ENCODE results near the gene PCGF1. TPM values are rescaled to one million over a fixed set of nuclear protein-coding genes. Genes with fewer than 3 reads are reported as not detected.

PCGF1 gene
- total and polyA plus RNA-seq, 2 of the 13 experiments (the other 11 are each of a cell fraction or from before 2014, with no cell fraction given): 20.4 to 22.6 TPM

DNA sequence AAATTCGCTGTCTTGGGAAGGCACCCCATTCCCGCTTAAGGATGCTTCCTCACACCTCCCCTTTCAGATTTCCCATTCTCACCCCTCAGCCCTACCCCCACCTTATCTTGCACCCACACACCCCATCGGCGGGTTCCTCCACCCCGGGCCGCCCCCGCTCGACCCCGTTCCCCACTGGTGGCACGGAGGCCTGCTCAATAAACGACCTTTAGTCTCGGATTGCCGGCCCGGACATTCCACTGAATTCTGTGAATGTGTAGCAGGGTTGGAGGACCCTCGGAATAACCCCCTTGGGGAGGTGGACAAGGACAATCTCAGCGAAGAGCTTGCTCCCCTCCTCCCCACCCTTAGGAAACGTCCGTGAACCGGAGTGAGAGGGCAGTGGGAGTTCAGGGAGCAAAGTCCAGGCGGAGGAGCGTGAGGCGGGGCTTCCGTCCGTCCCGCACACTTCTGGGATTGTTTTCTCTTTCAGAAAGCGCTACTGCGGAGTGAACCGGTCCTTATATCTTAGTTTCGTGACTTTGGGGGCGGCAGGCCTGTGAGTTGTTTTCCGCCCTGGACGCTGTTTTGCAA lies 5.3 kb downstream of the PCGF1 start (continued):
- TF ChIP-seq, protein P1, sequence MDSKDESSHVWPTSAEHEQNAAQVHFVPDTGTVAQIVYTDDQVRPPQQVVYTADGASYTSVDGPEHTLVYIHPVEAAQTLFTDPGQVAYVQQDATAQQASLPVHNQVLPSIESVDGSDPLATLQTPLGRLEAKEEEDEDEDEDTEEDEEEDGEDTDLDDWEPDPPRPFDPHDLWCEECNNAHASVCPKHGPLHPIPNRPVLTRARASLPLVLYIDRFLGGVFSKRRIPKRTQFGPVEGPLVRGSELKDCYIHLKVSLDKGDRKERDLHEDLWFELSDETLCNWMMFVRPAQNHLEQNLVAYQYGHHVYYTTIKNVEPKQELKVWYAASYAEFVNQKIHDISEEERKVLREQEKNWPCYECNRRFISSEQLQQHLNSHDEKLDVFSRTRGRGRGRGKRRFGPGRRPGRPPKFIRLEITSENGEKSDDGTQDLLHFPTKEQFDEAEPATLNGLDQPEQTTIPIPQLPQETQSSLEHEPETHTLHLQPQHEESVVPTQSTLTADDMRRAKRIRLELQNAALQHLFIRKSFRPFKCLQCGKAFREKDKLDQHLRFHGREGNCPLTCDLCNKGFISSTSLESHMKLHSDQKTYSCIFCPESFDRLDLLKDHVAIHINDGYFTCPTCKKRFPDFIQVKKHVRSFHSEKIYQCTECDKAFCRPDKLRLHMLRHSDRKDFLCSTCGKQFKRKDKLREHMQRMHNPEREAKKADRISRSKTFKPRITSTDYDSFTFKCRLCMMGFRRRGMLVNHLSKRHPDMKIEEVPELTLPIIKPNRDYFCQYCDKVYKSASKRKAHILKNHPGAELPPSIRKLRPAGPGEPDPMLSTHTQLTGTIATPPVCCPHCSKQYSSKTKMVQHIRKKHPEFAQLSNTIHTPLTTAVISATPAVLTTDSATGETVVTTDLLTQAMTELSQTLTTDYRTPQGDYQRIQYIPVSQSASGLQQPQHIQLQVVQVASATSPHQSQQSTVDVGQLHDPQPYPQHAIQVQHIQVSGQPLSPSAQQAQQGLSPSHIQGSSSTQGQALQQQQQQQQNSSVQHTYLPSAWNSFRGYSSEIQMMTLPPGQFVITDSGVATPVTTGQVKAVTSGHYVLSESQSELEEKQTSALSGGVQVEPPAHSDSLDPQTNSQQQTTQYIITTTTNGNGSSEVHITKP (CRISPR knock-in tag; IDR thresholded peaks at IDR 0.05; ENCODE audit: low read depth): no peak
- TF ChIP-seq SMC3 (IDR thresholded peaks at IDR 0.05; ENCODE audit: low read length) (no peak), MIER3 (CRISPR knock-in tag; IDR thresholded peaks at IDR 0.05; ENCODE audit: borderline replicate concordance) (peak; percentile 91), SP2 (CRISPR knock-in tag; IDR thresholded peaks at IDR 0.05) (no peak), CBX2 (IDR thresholded peaks at IDR 0.05; ENCODE audit: low read depth, low read length) (no peak), CBX2 (CRISPR knock-in tag; IDR thresholded peaks at IDR 0.05; ENCODE audit: low read depth) (no peak), ZNF430 (CRISPR knock-in tag; IDR thresholded peaks at IDR 0.05) (peak; percentile 79), ZFAT (CRISPR knock-in tag; conservative IDR thresholded peaks at IDR 0.05) (no peak), ZNF570 (CRISPR knock-in tag; IDR thresholded peaks at IDR 0.05; ENCODE audit: borderline replicate concordance) (0 out of 2 replicates have a peak, but pooled peaks have one; percentile 35), KAT8 (CRISPR knock-in tag; IDR thresholded peaks at IDR 0.05) (peak; percentile 77; the same call in 1 of the 2 replicates), BRD4 (CRISPR knock-in tag; IDR thresholded peaks at IDR 0.05) (no peak; the same call in 1 of the 2 replicates), CEBPB (IDR thresholded peaks at IDR 0.05; ENCODE audit: borderline replicate concordance, low read depth, low read length) (no peak), NR3C1 (CRISPR knock-in tag; IDR thresholded peaks at IDR 0.05) (no peak), ZKSCAN8 (CRISPR knock-in tag; IDR thresholded peaks at IDR 0.05; ENCODE audit: borderline replicate concordance) (peak; percentile 60; the same call in 1 of the 2 replicates), ZC3H4 (CRISPR knock-in tag; IDR thresholded peaks at IDR 0.05; ENCODE audit: borderline replicate concordance) (no peak), ZNF30 (CRISPR knock-in tag; IDR thresholded peaks at IDR 0.05) (no peak), ZNF432 (CRISPR knock-in tag; IDR thresholded peaks at IDR 0.05; ENCODE audit: borderline replicate concordance) (no peak), POLR2A (IDR thresholded peaks at IDR 0.05; ENCODE audit: insufficient read depth in 1 of 2, low read depth in 2 of 2, low read length in 2 of 2) (peak in 1 of 2 experiments; percentile 75; a peak in 2 of 4 replicates)
- TF ChIP-seq, protein P2, sequence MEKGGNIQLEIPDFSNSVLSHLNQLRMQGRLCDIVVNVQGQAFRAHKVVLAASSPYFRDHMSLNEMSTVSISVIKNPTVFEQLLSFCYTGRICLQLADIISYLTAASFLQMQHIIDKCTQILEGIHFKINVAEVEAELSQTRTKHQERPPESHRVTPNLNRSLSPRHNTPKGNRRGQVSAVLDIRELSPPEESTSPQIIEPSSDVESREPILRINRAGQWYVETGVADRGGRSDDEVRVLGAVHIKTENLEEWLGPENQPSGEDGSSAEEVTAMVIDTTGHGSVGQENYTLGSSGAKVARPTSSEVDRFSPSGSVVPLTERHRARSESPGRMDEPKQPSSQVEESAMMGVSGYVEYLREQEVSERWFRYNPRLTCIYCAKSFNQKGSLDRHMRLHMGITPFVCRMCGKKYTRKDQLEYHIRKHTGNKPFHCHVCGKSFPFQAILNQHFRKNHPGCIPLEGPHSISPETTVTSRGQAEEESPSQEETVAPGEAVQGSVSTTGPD (CRISPR knock-in tag; IDR thresholded peaks at IDR 0.05): no peak
- TF ChIP-seq, protein P3, sequence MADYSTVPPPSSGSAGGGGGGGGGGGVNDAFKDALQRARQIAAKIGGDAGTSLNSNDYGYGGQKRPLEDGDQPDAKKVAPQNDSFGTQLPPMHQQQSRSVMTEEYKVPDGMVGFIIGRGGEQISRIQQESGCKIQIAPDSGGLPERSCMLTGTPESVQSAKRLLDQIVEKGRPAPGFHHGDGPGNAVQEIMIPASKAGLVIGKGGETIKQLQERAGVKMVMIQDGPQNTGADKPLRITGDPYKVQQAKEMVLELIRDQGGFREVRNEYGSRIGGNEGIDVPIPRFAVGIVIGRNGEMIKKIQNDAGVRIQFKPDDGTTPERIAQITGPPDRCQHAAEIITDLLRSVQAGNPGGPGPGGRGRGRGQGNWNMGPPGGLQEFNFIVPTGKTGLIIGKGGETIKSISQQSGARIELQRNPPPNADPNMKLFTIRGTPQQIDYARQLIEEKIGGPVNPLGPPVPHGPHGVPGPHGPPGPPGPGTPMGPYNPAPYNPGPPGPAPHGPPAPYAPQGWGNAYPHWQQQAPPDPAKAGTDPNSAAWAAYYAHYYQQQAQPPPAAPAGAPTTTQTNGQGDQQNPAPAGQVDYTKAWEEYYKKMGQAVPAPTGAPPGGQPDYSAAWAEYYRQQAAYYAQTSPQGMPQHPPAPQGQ (CRISPR knock-in tag; IDR thresholded peaks at IDR 0.05; ENCODE audit: borderline replicate concordance): no peak
- TF ChIP-seq, protein P4, sequence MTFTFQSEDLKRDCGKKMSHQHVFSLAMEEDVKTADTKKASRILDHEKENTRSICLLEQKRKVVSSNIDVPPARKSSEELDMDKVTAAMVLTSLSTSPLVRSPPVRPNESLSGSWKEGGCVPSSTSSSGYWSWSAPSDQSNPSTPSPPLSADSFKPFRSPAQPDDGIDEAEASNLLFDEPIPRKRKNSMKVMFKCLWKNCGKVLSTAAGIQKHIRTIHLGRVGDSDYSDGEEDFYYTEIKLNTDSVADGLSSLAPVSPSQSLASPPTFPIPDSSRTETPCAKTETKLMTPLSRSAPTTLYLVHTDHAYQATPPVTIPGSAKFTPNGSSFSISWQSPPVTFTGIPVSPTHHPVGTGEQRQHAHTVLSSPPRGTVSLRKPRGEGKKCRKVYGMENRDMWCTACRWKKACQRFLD (CRISPR knock-in tag; IDR thresholded peaks at IDR 0.05; ENCODE audit: borderline replicate concordance): no peak
- TF ChIP-seq, protein P5, sequence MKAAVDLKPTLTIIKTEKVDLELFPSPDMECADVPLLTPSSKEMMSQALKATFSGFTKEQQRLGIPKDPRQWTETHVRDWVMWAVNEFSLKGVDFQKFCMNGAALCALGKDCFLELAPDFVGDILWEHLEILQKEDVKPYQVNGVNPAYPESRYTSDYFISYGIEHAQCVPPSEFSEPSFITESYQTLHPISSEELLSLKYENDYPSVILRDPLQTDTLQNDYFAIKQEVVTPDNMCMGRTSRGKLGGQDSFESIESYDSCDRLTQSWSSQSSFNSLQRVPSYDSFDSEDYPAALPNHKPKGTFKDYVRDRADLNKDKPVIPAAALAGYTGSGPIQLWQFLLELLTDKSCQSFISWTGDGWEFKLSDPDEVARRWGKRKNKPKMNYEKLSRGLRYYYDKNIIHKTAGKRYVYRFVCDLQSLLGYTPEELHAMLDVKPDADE (CRISPR knock-in tag; IDR thresholded peaks at IDR 0.05): no peak; the same call in 1 of the 2 replicates
